GM12865 (cell line): ENCODE measurements around the gene LRRC14B.

ENCODE experiments used
- DNase-seq: peaks from one replicate; pipeline ENCODE4 v3.0.0; 2010; ENCODE audit warnings: low read depth
- H3K4me3 ChIP-seq: 2 replicates; pipeline ENCODE4 v1.5.1; 2011; ENCODE audit warnings: mild to moderate bottlenecking, low read depth, low read length, control low read depth
- TF ChIP-seq, protein P1 (sequence below): IDR thresholded peaks from 2 replicates; pipeline ENCODE4 v1.5.1; 2011; ENCODE audit warnings: low read length, control low read depth, low read depth, inconsistent platforms; ENCODE audit not compliant: insufficient read depth; ENCODE audit errors: missing control alignments

Gene LRRC14B

DNA sequence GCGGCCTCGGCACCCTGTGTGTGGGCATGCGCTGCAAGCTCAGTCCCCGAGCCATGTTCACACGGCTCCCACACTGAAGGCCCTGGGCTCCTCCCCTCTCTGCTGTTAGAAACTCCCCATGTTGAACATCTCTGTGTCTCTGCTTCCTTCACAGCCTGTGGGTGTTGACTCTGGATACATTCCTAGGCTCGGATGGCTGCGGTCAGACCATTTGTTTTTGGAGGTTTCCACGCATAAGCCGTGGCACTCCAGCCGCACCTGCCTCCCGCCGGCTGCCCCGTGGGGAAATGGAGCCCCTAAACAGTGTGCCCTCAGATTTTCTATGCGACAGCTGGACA is 31.2 kb upstream of the LRRC14B start:
- DNase-seq = no peak
- no peak overlapping the region for H3K4me3 ChIP-seq
- TF ChIP-seq, protein P1, sequence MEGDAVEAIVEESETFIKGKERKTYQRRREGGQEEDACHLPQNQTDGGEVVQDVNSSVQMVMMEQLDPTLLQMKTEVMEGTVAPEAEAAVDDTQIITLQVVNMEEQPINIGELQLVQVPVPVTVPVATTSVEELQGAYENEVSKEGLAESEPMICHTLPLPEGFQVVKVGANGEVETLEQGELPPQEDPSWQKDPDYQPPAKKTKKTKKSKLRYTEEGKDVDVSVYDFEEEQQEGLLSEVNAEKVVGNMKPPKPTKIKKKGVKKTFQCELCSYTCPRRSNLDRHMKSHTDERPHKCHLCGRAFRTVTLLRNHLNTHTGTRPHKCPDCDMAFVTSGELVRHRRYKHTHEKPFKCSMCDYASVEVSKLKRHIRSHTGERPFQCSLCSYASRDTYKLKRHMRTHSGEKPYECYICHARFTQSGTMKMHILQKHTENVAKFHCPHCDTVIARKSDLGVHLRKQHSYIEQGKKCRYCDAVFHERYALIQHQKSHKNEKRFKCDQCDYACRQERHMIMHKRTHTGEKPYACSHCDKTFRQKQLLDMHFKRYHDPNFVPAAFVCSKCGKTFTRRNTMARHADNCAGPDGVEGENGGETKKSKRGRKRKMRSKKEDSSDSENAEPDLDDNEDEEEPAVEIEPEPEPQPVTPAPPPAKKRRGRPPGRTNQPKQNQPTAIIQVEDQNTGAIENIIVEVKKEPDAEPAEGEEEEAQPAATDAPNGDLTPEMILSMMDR = no peak

DNA sequence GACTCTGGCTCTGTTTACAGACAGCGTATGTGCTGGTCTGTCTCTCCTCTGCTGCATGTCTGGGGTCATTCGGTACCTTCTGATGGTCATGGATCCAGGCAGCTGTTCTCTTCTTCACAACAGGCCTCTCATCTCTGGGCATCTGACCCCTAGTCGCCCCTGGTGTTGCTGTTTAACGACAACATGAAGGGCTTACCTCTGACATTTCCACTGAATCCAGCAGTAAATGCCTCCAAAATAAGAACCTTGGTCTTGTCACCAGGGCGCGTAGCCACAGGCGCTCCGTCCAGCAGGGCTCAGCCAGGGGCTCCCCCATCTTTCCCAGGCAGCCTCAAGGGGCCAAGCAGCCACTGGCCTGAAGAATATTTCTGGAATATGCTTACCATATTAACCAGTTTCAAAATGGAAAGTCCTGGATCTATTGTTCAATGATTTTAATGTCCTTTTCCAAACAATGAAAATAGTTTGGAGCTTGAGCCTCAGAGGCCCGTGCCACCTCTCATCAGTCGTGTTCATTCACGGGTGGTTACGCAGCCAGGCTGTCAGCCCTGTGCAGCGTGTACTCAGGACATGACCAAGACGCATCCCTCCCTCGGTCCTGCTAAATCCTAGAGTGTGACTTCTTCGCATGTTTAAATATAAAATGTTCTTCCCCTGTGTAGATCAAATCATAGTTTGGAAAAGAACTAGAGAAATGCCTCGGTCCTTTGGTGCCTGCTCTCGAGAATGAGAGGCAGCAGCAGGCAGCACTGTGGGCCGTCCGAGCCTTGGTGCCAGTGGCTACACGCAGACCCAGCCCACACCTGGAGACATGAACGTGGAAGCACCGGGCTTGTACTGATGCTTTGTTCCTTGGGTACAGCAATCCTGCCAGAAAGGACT is 30.1 kb upstream of the LRRC14B start:
- no peak overlapping the region for H3K4me3 ChIP-seq
- no peak for DNase-seq
- TF ChIP-seq, protein P1 = no peak

DNA sequence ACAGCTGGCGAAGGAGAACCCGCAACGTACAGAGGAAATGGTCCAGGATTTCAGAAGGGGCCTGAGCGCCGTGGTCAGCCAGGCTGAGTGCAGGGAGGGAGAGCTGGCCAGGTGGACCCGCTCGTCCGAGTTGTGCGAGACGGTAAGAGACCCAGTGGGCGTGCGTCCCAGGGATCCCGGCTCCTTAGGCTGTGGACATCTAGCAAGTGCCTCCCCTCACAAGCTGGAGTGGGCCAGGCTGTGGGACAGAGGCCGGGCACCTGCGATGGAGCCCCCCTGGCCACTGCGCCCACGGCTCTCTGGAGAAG is 29.5 kb upstream of the LRRC14B start:
- no peak for DNase-seq
- H3K4me3 ChIP-seq = no peak overlapping the region
- TF ChIP-seq, protein P1 = no peak

DNA sequence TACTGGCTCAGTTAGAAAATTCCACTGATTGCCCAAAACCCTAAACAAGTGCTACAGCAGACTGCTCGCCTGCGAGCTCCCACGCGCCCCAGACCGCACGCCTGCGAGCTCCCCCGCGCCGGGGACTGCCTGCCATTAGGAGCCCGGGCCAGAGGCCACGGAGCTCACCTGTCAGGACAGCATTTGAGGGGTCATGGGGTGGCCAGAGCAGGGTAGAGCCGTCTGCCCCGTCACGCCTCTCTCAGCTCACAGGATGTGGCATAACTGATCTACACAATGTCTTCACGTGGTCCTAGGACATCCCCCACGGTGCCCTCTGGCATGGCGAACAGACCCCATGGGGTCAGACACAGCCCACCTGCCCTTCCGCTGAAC is 29.1 kb upstream of the LRRC14B start:
- H3K4me3 ChIP-seq = no peak overlapping the region
- DNase-seq = no peak
- TF ChIP-seq, protein P1 = no peak

DNA sequence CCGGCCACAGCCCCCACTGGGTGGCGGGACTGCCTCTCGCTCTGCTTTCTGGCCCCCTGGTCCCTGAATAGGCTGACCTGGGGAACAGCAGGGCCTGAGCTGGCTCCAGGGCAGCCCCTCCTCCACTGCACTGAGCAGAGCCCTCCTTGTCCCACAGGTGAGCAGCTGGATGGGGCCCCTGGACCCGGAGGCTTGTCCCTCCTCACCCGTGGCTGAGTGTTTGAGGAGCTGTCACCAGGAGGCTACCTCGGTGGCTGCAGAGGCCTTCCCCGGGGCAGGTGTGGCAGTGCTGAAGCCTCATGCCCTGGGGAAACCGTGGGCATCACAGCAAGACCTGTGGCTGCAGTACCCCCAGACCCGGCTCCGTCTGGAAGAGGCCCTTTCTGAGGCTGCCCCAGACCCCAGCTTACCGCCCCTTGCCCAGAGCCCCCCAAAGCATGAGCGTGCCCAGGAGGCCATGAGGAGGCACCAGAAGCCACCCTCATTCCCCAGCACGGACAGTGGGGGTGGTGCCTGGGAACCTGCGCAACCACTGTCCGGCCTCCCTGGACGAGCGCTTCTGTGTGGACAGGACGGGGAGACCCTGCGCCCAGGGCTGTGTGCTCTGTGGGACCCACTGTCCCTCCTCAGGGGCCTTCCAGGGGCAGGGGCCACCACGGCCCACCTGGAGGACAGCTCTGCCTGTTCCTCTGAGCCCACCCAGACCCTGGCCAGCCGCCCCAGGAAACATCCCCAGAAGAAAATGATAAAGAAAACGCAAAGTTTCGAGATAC is 28.5 kb upstream of the LRRC14B start:
- H3K4me3 ChIP-seq = no peak overlapping the region
- no peak for DNase-seq
- TF ChIP-seq, protein P1 = no peak

DNA sequence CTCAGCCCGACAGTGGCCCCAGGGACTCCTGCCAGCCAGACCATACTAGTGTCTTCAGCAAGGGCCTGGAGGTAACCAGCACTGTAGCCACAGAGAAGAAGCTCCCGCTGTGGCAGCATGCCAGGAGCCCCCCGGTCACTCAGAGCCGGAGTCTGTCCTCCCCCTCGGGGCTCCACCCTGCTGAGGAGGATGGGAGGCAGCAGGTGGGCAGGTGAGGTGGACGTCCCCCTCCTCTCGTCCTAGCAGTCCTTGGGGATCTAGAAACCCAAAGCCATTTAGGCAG is 28.0 kb upstream of the LRRC14B start:
- no peak overlapping the region for H3K4me3 ChIP-seq
- TF ChIP-seq, protein P1 = no peak
- no peak for DNase-seq
